Left lobe of liver (tissue), 2 donors: ENCODE data around the gene PLA2G12A. TPM values are rescaled to one million over a fixed set of nuclear protein-coding genes. Genes with fewer than 3 reads are reported as not detected.
"Not testable (repeated sequence)": the region's sequence is repeated elsewhere in the genome, so short reads cannot be mapped to it uniquely, and the experiment has no call there.

Experiments used
- ATAC-seq: fragments of 200-7000 bp; cut with Tn5 transposase; one replicate; pipeline ENCODE4 v1.9.1; 2020; ENCODE audit warnings: mild to moderate bottlenecking, moderate library complexity
- DNase-seq: peaks from one replicate; pipeline ENCODE4 v3.0.0-alpha.2; 2020; ENCODE audit warnings: low spot score
- total RNA-seq: library from RNA; stranded (reverse); gene quantifications from one replicate; pipeline ENCODE4 v1.2.1, GENCODE V29; 2021
- donor health status: DM: no; HTN: no; CAD: no; lungs with moderate emphysema.
- donor health status: DM: no; HTN: yes; CAD: no.

The PLA2G12A gene
- total RNA-seq, 1 donor from 2014 or later, result 38.9 TPM

GRCh38 chr4:109682875-109683274, 47.0 kb downstream of the PLA2G12A start:
- ATAC-seq (no peak), DNase-seq (no peak)

DNA sequence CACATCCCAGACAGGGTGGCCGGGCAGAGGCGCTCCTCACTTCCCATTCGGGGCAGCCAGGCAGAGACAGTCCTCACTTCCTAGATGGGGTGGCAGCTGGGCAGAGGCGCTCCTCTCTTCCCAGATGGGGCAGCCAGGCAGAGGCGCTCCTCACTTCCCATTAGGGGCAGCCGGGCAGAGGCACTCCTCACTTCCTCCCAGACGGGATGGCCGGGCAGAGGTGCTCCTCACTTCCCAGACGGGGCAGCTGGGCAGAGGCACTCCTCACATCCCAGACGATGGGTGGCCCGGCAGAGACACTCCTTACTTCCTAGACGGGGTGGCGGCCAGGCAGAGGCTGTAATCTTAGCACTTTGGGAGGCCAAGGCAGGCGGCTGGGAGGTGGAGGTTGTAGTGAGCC, 50.9 kb downstream of the PLA2G12A start:
- not testable (repeated sequence) for DNase-seq, ATAC-seq

DNA sequence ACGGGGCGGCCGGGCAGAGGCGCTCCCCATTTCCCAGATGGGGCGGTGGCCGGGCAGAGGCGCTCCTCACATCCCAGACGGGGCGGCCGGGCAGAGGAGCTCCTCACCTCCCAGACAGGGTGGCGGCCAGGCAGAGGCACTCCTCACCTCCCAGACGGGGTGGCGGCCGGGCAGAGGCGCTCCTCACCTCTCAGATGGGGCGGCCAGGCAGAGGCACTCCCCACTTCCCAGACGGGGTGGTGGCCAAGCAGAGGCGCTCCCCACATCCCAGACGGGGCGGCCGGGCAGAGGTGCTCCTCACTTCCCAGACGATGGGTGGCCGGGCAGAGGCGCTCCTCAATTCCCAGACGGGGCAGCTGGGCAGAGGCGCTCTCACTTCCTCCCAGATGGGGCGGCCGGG, 51.4 kb downstream of the PLA2G12A start:
- not testable (repeated sequence) for ATAC-seq, DNase-seq

DNA sequence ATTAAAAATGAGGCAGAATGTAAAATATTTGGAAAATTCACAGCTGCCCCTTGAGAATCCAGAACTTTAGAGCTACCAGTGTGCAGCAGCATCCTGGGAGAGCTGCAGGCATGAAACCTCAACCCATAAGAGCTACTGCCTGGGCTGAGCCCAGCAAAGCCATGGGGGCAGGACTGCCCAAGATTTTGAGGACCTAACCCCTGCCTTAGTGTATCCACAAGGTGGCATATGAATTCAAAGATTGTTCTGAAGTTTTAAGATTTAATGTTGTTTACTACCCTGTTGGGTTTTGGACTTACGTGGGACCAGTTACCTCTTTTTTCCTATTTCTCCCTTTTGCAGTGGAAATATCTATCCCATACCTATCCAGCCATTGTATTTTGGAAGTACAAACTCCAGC, 53.0 kb downstream of the PLA2G12A start:
- DNase-seq (no peak), ATAC-seq (peak; percentile 83)

DNA sequence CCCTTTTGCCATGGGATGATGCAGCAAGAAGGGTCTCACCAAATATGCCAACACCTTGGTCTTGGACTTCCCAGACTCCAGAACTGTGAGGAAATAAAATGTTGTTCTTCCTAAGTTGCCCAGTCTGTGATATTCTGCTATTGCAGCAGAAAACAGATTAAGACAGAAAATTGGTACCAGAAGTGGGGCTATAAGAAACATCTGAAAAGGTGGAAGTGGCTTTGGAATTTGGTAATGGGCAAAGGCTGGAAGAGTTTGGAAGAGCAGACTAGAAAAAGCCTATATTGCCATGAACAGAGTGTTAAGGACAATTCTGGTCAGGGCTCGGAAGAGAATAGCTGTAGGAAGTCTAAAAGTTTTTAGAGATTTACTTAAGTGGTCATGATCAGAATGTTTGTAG, 54.0 kb downstream of the PLA2G12A start:
- DNase-seq (no peak), ATAC-seq (no peak)

GRCh38 chr4:109675181-109675580, 54.7 kb downstream of the PLA2G12A start:
- DNase-seq (no peak), ATAC-seq (no peak)

DNA sequence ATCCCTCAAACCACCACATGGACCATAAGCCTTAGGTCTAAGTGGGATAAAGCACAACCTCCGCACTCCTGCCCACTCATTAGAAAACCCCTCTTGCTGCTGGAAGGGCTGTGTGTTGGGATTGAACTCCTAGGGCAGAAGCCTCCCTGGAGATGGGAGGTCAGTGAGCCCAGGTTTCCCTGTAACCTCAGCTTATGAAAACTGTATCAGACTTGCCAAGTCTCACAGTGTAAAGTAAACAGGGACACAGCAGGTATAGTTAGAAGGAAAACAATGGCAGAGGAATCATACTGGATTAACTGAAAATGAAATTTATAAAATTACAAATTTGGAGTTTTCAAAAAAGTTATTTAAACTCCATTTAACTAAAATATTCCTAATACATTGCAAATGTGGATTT, 56.6 kb downstream of the PLA2G12A start:
- ATAC-seq (peak; percentile 60), DNase-seq (no peak)

GRCh38 chr4:109672169-109672930, 57.5 kb downstream of the PLA2G12A start:
- no peak for ATAC-seq

GRCh38 chr4:109671350-109671749, 58.5 kb downstream of the PLA2G12A start:
- no peak for DNase-seq
- no peak for ATAC-seq

More at GRCh38 chr4:109672169-109672930, 57.5 kb downstream of the PLA2G12A start:
- DNase-seq, result no peak

GRCh38 chr4:109665783-109666485, 63.9 kb downstream of the PLA2G12A start:
- no peak for DNase-seq
- ATAC-seq, result no peak

DNA sequence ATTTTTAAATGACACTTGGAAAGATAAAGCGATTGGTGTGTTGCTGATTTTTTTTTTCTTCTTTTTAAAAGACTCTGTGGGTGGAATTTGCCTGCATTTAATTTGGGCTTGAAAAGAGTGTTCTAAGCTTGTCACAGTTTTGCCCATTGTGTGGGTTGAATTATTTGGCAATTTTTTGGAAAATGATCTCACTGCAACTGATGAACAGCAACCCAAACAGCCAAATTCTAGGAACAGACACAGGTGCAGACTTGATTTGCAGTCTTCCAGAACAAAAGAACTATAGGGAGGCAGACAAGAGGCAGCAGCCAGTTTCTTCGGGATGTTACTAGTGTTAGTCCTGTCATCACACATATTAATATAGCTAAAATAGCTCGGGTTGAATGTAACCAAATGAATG, 67.1 kb downstream of the PLA2G12A start:
- ATAC-seq, result no peak

DNA sequence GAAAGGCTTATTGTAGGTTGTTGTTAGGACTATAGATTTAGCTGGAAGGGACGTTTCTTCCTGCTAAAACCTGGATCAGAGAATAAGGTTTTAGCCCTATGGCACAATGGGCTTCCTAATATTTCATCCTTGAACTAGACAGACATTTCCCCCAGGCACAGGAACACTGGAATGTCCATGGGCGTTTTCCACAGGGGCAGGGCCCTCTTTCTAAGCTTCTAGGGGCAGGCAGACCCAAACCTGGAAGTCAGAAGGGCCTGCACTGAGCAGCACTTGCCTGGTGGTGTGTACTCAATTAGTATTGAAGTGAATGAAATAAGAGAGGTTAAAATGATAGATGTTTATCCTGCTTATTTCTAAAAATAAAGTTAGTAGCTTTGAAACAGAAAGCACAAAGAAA, 67.8 kb downstream of the PLA2G12A start:
- DNase-seq, result no peak
- no peak for ATAC-seq

More for the DNA sequence above, 67.1 kb downstream of the PLA2G12A start:
- DNase-seq, result no peak

Other genes with a start within 250 kb of the PLA2G12A start
- gene MCUB, start 169.8 kb downstream of the PLA2G12A start, total RNA-seq, result 1.8 TPM
- gene CASP6, start 26.6 kb downstream of the PLA2G12A start, total RNA-seq, result 16.5 TPM
- gene CFI, start 71.9 kb upstream of the PLA2G12A start, total RNA-seq, result 426 TPM
- gene GAR1, start 85.7 kb upstream of the PLA2G12A start, total RNA-seq, result 3.6 TPM
- not detected for gene RRH, start 97.9 kb upstream of the PLA2G12A start, total RNA-seq
- 0.08 TPM for gene LRIT3, start 118.0 kb upstream of the PLA2G12A start, total RNA-seq
- 0.15 TPM for gene EGF, start 182.8 kb upstream of the PLA2G12A start, total RNA-seq